Body of pancreas (tissue), 4 donors: ENCODE measurements around the gene RASGRP2.

ENCODE experiments used
- CTCF ChIP-seq, 7 experiments: fragments of 450-650 bp in 4 of 7; fragments of 200-600 bp in 3 of 7; sonication (generic) in 3 of 7; IDR thresholded peaks; one replicate each; pipeline ENCODE4 v1.5.1; 2016 to 2019; ENCODE audit warnings: antibody characterized with exemption in 7 of 7
- POLR2A ChIP-seq, 3 donors: fragments of 450-650 bp; IDR thresholded peaks; one replicate each; pipeline ENCODE4 v1.6.1; 2016; ENCODE audit warnings: antibody characterized with exemption in 3 of 3, mild to moderate bottlenecking in 2 of 3

GRCh38 chr11:64764753-64765152, 20.8 kb upstream of the RASGRP2 start:
- TF ChIP-seq CTCF (IDR thresholded peaks at IDR 0.05) (no peak), POLR2A (IDR thresholded peaks at IDR 0.05) (no peak)
